Caki2 (cell line): ENCODE measurements around the gene MCC. TPM values are rescaled to one million over a fixed set of nuclear protein-coding genes. Genes with fewer than 3 reads are reported as not detected.

Experiments
- DNase-seq: peaks from one replicate; pipeline ENCODE4 v3.0.0-alpha.2; 2015; ENCODE audit warnings: low read depth
- in situ Hi-C: cut with HindIII; loops from 2 replicates; pipeline ENCODE4 v1.10.0; 2016; ENCODE audit warnings: low sequenced_read_pairs, low pct_unique_long_range_greater_than_20kb, mixed read lengths
- total RNA-seq: library from RNA; depleted of rRNA; stranded (reverse); fragments of >200 nt; shearing (Covaris generic); gene quantifications from 2 replicates; pipeline ENCODE4 v1.2.3, GENCODE V29; 2014; ENCODE audit warnings: low replicate concordance

Gene MCC
- total RNA-seq, 1 experiment from 2014 or later, result 0.20 TPM

- in situ Hi-C loops, result no loop called here
- DNase-seq, result no peak
These were observed 191.6 kb downstream of the MCC start for GRCh38 chr5:113296676-113297075.

- DNase-seq, result no peak
- in situ Hi-C loops, result no loop called here
These were observed 193.1 kb downstream of the MCC start for GRCh38 chr5:113295111-113295539.

GRCh38 chr5:113294311-113295110 lies 193.7 kb downstream of the MCC start:
- peak; percentile 51 for DNase-seq
- in situ Hi-C loops, result no loop called here

GRCh38 chr5:113293975-113294310 lies 194.3 kb downstream of the MCC start:
- no peak for DNase-seq
- in situ Hi-C loops, result no loop called here

- DNase-seq, result no peak
- in situ Hi-C loops, result no loop called here
These were observed 194.9 kb downstream of the MCC start for GRCh38 chr5:113293068-113293974.

GRCh38 chr5:113292462-113292861 lies 195.8 kb downstream of the MCC start:
- DNase-seq, result no peak
- in situ Hi-C loops, result no loop called here

GRCh38 chr5:113283558-113283957 lies 204.7 kb downstream of the MCC start:
- DNase-seq, result no peak
- in situ Hi-C loops, result no loop called here

GRCh38 chr5:113282472-113282871 lies 205.8 kb downstream of the MCC start:
- no peak for DNase-seq
- in situ Hi-C loops, result no loop called here

- in situ Hi-C loops, result no loop called here
- DNase-seq, result no peak
These were observed 207.1 kb downstream of the MCC start for GRCh38 chr5:113281194-113281593.

- DNase-seq, result no peak
- in situ Hi-C loops, result no loop called here
These were observed 207.7 kb downstream of the MCC start for GRCh38 chr5:113280541-113280940.

- DNase-seq, result no peak
- in situ Hi-C loops, result no loop called here
These were observed 209.3 kb downstream of the MCC start for GRCh38 chr5:113278976-113279375.

GRCh38 chr5:113276493-113276892 lies 211.8 kb downstream of the MCC start:
- no peak for DNase-seq
- in situ Hi-C loops, result no loop called here

- no peak for DNase-seq
- in situ Hi-C loops, result no loop called here
These were observed 212.3 kb downstream of the MCC start for GRCh38 chr5:113276001-113276400.

- in situ Hi-C loops, result no loop called here
- no peak for DNase-seq
These were observed 213.3 kb downstream of the MCC start for GRCh38 chr5:113274836-113275414.

- in situ Hi-C loops, result no loop called here
- no peak for DNase-seq
These were observed 214.3 kb downstream of the MCC start for GRCh38 chr5:113273948-113274347.

GRCh38 chr5:113271745-113272454 lies 216.4 kb downstream of the MCC start:
- in situ Hi-C loops, result no loop called here
- DNase-seq, result no peak

GRCh38 chr5:113271015-113271414 lies 217.2 kb downstream of the MCC start:
- in situ Hi-C loops, result no loop called here
- no peak for DNase-seq

GRCh38 chr5:113270086-113270485 lies 218.2 kb downstream of the MCC start:
- DNase-seq, result no peak
- in situ Hi-C loops, result no loop called here
